HG02885 (cell line): ENCODE data around the gene SRP68.
"Not testable (repeated sequence)": the region's sequence is repeated elsewhere in the genome, so short reads cannot be mapped to it uniquely, and the experiment has no call there.

Experiments
- ATAC-seq: cut with Tn5 transposase; IDR thresholded peaks from one replicate; pipeline ENCODE4 v1.9.1; 2021; ENCODE audit warnings: mild to moderate bottlenecking; ENCODE audit not compliant: unreplicated experiment, poor library complexity

Gene SRP68

DNA sequence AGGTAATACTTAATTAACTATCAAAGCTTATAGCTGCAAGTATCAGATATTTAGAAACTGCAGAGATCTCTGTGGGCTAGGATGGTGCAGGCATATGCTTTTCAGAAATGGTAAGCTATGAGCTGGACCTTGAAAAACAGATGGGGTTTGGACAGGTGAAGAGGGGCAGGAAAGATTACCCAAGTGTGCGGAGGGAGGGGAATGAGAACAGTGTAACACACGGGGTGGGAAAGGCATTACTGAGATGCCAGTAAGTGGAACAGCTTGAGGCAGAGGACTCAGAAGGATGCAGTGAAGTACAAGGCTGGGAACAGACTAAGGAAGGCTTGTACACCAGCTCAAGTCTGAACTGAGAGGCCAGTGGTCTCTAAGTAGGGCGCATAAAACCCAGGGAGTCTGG lies 23.1 kb downstream of the SRP68 start:
- ATAC-seq = no peak

DNA sequence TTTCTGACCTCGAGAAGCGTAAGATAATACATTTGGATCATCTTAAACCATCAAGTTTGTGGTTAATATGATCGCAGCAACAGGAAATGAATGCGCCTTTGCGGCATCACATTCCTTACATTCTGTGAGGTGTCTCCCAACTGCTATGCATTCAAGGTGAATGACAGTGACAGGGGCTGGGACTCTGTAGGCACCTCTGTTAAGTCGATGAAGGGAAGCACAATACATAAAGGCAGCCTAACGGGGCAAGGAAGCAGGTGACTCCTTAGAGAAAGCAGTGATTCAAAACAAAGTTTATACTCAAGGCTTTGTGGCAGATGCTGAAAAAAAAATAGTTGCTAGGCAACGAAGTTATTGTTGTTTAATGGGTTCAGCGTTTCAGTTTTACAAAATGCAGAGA lies 23.6 kb downstream of the SRP68 start:
- no peak for ATAC-seq

DNA sequence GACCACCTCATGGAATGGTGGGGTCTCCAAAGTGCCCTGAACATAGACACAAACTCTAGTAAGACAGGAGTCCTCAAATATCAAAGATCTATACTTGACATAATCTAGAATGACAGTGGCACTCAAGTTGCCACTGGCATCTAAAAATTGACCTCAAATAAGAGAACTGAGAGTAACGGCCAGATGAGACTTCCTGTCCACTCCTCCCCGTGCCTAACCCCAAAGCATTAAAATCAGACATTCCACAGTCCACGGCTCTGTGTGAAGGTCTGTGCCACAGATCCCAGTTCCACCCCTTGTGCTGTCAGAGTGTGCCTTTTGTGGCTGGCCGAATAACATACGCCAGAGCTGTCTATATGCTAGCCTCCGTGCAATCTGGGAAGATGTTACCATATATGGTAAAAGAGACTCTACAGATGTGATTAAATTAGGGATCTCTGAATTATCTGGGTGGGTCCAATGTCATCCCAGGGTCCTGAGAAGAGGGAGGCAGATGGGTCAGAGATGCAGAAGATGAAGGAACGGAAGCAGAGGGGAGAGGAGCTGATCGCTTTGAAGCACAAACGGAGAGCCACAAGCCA lies 24.2 kb downstream of the SRP68 start:
- ATAC-seq = no peak

GRCh38 chr17:76046064-76046463 lies 26.3 kb downstream of the SRP68 start:
- ATAC-seq = no peak

GRCh38 chr17:76044475-76045007 lies 27.8 kb downstream of the SRP68 start:
- ATAC-seq = not testable (repeated sequence)

DNA sequence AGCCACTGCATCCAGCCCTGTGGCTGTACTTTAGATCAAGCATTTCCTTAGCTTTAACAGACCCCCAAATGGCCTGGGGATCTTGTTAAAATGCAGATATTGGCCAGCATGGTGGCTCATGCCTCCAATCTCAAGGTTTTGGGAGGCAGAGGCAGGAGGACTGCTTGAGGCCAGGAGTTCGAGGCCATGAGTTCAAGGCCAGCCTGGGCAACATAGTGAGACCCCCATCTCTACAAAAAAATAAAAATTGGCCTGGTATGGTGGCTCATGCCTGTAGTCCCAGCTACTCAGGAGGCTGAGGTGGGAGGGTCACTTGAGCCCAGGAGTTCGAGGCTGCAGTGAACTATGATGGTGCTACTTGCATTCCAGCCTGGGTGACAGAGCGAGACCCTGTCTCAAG lies 29.4 kb downstream of the SRP68 start:
- not testable (repeated sequence) for ATAC-seq

GRCh38 chr17:76040376-76040775 lies 31.9 kb downstream of the SRP68 start:
- ATAC-seq = no peak

DNA sequence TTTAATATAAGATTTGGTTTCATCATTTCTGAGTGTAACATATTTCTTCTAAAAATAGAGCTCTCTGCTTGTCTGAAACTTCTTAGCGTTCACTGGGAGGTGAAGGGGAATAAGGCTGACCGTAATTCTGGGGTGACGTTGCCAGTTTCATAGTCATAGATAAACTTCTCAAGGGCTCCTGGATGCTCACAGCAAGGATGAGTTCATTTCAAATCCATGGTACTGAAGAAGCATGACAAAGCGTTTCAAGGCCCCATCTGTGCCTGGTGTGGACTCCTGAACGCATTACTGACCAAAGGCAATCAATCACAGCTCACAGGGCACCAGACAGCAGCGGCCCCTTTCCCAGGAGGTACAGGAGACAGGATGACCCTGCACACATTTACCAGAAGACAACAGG lies 33.2 kb downstream of the SRP68 start:
- ATAC-seq = no peak

DNA sequence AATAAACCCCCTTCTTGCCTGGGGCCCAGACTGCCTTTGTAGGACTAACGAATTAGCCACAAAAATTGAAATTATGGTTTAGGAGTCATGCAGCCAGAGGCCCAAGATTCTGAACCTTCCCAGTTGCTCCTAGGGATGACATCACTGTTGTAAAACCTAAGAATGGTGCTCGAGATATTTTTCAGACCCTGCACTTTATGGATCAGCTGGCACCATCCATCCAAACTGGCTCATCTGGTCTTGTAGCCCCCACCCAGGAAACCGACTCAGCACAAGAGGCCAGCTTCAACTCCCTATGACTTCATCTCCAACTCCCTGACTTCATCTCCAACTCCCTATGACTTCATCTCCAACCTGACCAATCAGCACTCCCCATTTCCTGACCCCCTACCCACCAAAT lies 34.3 kb downstream of the SRP68 start:
- no peak for ATAC-seq

- ATAC-seq = no peak
These were observed 35.6 kb downstream of the SRP68 start for GRCh38 chr17:76036497-76037261.

DNA sequence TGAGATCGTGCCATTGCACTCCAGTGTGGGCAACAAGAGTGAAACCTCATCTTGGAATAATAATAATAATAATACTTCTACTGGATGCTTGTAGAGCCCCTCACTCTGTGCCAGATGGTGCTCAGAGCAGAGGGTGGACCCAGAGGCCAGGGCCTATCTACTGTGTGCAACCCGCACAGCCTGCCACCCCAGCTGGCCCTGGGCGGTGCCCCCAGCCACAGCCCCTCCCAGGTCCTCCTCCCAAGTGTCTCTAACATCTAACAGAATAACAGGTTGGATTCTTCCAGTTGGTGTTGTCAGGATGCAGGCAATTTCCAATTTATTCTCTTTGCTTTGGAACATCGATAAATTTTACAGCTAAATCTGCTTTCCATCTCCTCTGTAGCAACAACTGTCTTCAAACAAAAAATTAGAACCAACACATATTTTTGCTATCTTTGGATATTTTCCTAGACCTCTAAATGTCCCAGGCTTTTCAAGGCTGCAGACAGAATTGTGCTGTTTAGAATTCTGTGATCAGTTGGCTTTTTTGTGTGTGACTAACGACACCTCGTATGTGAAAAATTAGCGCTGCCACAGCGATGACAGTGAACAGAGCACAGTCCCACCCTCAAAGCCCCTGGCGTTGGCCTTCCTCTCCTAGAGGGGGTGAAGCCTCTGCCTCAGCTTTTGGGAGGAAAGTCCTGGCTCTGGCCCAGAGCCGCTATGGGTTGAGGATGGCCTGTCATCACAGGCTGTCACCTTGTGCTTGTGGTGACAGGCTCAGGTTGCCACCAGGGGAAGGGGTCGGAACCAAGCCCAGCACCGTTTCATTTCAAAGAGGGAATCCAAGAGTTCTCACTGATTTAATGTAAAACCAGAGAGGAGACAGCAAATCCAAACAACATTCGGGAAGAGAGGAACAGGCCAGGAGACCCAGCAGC lies 37.6 kb downstream of the SRP68 start:
- no peak for ATAC-seq

GRCh38 chr17:76033139-76033538 lies 39.2 kb downstream of the SRP68 start:
- ATAC-seq = no peak

DNA sequence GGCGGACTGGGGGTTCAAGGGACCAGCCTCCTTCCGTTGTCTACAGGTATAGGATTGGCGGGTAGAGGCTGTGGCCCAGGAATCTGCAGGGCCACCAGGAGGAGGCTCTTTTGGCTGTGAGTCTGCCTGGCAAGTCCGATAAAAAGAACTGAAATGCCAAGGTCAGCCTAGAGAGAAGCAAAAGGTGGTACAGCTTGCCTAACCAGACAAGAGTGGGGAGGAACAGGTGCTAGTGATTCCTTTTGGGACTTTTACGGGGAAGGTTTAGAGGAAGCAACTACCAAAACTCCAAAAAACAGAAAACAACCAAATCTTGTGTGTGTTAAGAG lies 39.6 kb downstream of the SRP68 start:
- no peak for ATAC-seq

- no peak for ATAC-seq
These were observed 40.1 kb downstream of the SRP68 start for GRCh38 chr17:76032073-76032779.

DNA sequence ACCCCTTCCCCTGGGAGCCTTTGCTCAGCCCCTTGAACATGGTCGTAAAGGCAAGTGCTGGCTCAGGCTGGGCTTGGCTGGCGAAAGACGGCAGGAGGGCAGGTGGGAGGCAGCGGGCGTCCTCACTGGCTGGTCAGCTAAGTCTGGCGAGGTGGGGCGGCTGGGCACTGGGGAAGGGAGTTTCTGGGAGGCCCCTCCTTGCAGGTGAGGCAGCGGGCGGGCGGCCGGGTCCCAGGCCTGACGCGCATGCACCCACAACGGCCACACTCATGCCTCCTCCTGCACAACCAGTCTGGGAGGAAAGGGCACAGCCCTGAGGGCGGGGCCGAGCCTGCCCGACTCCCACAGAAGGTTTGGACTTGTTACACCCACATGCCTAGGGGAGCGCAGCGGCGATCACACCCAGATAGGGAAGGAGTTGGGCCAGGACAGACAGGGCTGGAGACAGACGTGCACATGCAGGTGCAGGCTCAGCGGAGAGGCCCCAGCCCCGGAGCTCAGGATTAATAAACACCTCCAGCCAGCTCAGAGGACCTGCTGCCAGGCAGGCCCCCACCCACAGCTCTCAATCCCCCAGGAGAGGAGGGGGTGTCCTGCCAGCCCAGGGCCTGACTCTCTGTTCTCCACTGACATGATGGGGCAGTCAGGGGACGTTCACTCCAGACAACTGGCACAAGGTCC lies 45.0 kb downstream of the SRP68 start, which contains the start of gene EVPL:
Gene EVPL (minus strand): TSS at position 148 of the 681 bp plus-strand sequence. CDS start 108 bp downstream, at position 40.
- ATAC-seq = no peak

GRCh38 chr17:76026714-76027158 lies 45.6 kb downstream of the SRP68 start:
- no peak for ATAC-seq

GRCh38 chr17:76025294-76025693 lies 47.0 kb downstream of the SRP68 start:
- ATAC-seq = no peak

DNA sequence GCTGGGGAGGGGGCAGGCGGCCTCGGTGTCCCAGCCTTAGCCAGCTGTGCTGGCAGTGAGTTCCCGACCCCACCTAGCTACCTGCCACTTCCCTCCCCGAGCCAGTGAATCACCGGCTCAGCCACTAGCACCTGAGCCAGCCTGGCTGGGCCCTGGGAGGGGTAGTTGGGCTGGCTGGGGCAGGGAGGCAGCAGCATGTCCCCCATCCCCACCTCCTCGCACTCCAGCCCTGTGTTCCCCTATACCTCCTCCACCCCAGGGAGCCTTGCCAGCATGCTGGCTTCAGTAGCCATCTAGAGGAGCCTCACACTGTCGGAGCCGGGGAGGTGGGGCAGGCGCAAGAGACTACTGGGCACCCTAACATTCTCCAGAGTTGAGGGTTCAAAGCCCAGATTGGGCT lies 48.0 kb downstream of the SRP68 start:
- no peak for ATAC-seq

DNA sequence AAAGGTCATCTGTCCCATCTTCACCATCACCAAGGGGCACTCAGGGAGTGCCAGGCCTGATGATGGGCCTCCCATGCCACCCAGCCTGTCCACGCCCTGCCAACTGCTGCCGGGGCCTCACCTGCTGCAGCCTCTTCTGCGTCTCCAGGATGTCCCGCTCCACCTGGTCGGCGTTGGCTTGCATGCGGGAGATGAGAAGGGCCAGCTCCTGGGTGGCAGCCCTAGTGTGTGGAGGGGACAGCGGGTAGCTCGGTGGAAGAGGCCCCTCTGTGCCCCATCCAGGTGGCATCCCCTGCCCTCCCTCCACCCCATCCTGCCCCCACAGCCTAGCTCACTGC lies 48.4 kb downstream of the SRP68 start:
- ATAC-seq = no peak
